ENCODE data around the gene PANX2.

The PANX2 gene

GRCh38 chr22:50171319-50171964 lies 911 bp downstream of the PANX2 start:
- no peak for DNase-seq

GRCh38 chr22:50171965-50172421 lies 1.5 kb downstream of the PANX2 start:
- no peak for DNase-seq

GRCh38 chr22:50173311-50173982 lies 2.9 kb downstream of the PANX2 start:
- DNase-seq: no peak

- DNase-seq: no peak
Measured at GRCh38 chr22:50173983-50174355, 3.4 kb downstream of the PANX2 start.

GRCh38 chr22:50174382-50175190 lies 4.1 kb downstream of the PANX2 start:
- no peak for DNase-seq

GRCh38 chr22:50175191-50175461 lies 4.6 kb downstream of the PANX2 start:
- no peak for DNase-seq

GRCh38 chr22:50175921-50176849 lies 5.7 kb downstream of the PANX2 start:
- DNase-seq: no peak

- DNase-seq: no peak
Measured at GRCh38 chr22:50176850-50177536, 6.5 kb downstream of the PANX2 start.

GRCh38 chr22:50177537-50178470 lies 7.3 kb downstream of the PANX2 start:
- DNase-seq: no peak

GRCh38 chr22:50178471-50178864 lies 7.9 kb downstream of the PANX2 start:
- DNase-seq: no peak

GRCh38 chr22:50178871-50179869 lies 8.6 kb downstream of the PANX2 start:
- no peak for DNase-seq

- DNase-seq: no peak
Measured at GRCh38 chr22:50179937-50180726, 9.6 kb downstream of the PANX2 start.

- DNase-seq: no peak
Measured at GRCh38 chr22:50180727-50181521, 10.4 kb downstream of the PANX2 start.

- no peak for DNase-seq
Measured at GRCh38 chr22:50182176-50183081, 11.9 kb downstream of the PANX2 start.

- no peak for DNase-seq
Measured at GRCh38 chr22:50183141-50183971, 12.8 kb downstream of the PANX2 start.
